RWPE1 (cell line): Measurements from ENCODE around the gene PRKRIP1.

ENCODE experiments used
- CTCF ChIA-PET: fragments of 350-600 bp; sonication (Branson Sonifier 250); formaldehyde crosslinking; extraction: SDS; loops from one replicate; lab custom pipeline; 2021; lab: Yijun Ruan, JAX
- POLR2A ChIA-PET: fragments of 400-600 bp; formaldehyde crosslinking; extraction: SDS; loops from one replicate; lab custom pipeline; 2020; ENCODE audit warnings: antibody characterized with exemption; ENCODE audit not compliant: low non-redundant PET; lab: Yijun Ruan, JAX
- DNase-seq: peaks from one replicate; pipeline ENCODE4 v3.0.0; 2012; ENCODE audit warnings: low spot score
- H3K27ac ChIP-seq: fragments of 450-650 bp; 2 replicates; pipeline ENCODE4 v1.5.1; 2017
- CTCF ChIP-seq: fragments of 450-650 bp; conservative IDR thresholded peaks from 2 replicates; pipeline ENCODE4 v1.5.1; 2017; ENCODE audit warnings: low read depth, mild to moderate bottlenecking

Gene PRKRIP1

GRCh38 chr7:102455596-102455995, 59.4 kb downstream of the PRKRIP1 start:
- POLR2A ChIA-PET = no interaction called here

GRCh38 chr7:102456327-102456726, 60.2 kb downstream of the PRKRIP1 start:
- DNase-seq = peak; percentile 41
- peak overlapping the region; percentile 34 for H3K27ac ChIP-seq
- CTCF ChIA-PET = interaction anchor here (0.8 to 1.0 kb wide), 2 partner anchors 10 to 67 kb away, joined by 6 to 7 read pairs; no protein-coding TSS in a partner anchor
- TF ChIP-seq CTCF = no peak
- POLR2A ChIA-PET = no interaction called here

More at GRCh38 chr7:102455596-102455995, 59.4 kb downstream of the PRKRIP1 start:
- no peak for TF ChIP-seq CTCF
- H3K27ac ChIP-seq = peak overlapping the region; percentile 34
- DNase-seq = no peak
- CTCF ChIA-PET = interaction anchor here (1.0 kb wide), 1 partner anchor 10 kb away, joined by 6 read pairs; no protein-coding TSS in a partner anchor

GRCh38 chr7:102457352-102457924, 61.3 kb downstream of the PRKRIP1 start:
- ChIA-PET CTCF (no interaction called here), POLR2A (no interaction called here)
- TF ChIP-seq CTCF = no peak
- DNase-seq = no peak
- no peak overlapping the region; the same call in 1 of the 2 replicates for H3K27ac ChIP-seq

GRCh38 chr7:102459221-102459844, 63.2 kb downstream of the PRKRIP1 start:
- no peak for TF ChIP-seq CTCF
- no peak for DNase-seq
- CTCF ChIA-PET = no interaction called here
- peak overlapping the region; percentile 33; the same call in 1 of the 2 replicates for H3K27ac ChIP-seq
- POLR2A ChIA-PET = no interaction called here

GRCh38 chr7:102460467-102460866, 64.3 kb downstream of the PRKRIP1 start:
- DNase-seq = no peak
- H3K27ac ChIP-seq = peak overlapping the region; percentile 33
- ChIA-PET CTCF (interaction anchor here (0.5 kb wide), 1 partner anchor 38 kb away, joined by 6 read pairs; no protein-coding TSS in a partner anchor), POLR2A (interaction anchor here (0.6 kb wide), 1 partner anchor 9 kb away, joined by 3 read pairs; no protein-coding TSS in a partner anchor)
- no peak for TF ChIP-seq CTCF

- CTCF ChIA-PET = interaction anchor here (0.6 to 1.0 kb wide), 3 partner anchors 10 to 54 kb away, joined by 3 read pairs; no protein-coding TSS in a partner anchor
- POLR2A ChIA-PET = no interaction called here
- no peak for DNase-seq
- peak overlapping the region; percentile 74 for H3K27ac ChIP-seq
- TF ChIP-seq CTCF = no peak
These were observed 67.8 kb downstream of the PRKRIP1 start for GRCh38 chr7:102463841-102464576.
